NCI-H526 (cell line): ENCODE measurements around the gene MBIP.

Experiments
- DNase-seq, 2 experiments: peaks; one replicate each; lab custom pipeline; 2025; lab: John Stamatoyannopoulos, UW

MBIP gene

DNA sequence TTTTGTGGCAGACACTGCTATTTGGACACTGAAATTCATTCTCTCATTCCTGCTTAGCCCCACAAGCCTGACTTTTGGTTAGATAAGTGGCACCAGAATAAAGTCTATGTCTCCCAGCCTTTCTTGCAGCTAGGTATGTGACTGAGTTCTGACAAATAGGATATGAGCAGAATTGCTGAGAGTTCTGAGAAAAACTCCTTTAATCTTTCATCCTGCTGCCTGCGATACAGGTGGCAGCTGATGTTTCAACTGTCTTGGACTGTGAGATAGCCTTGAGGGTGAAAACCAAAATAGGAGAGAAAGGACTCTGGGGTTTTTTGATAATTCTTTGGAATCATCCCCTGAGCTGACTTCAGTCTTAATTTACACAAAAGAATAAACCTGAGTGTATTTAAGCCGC is 55.8 kb downstream of the MBIP start:
- DNase-seq: no peak

DNA sequence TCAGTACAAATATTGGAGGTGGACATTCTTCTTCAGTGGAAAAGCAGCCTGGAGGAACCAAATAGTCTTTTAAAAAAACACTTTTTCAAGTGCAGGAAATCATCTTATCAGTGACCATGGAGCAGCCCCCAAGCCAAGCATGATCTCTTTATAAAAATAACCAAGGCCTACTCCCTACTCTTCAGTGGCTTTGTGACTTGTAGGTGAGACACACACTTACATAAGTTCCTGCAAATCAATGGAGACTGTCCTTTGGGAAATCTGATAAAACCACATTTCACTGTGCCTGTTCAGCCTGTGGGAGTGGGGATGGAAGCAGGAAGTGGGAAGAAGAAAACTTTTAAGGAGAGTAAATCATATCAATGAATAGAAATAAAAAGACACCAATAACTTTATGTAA is 56.3 kb downstream of the MBIP start:
- DNase-seq: no peak

DNA sequence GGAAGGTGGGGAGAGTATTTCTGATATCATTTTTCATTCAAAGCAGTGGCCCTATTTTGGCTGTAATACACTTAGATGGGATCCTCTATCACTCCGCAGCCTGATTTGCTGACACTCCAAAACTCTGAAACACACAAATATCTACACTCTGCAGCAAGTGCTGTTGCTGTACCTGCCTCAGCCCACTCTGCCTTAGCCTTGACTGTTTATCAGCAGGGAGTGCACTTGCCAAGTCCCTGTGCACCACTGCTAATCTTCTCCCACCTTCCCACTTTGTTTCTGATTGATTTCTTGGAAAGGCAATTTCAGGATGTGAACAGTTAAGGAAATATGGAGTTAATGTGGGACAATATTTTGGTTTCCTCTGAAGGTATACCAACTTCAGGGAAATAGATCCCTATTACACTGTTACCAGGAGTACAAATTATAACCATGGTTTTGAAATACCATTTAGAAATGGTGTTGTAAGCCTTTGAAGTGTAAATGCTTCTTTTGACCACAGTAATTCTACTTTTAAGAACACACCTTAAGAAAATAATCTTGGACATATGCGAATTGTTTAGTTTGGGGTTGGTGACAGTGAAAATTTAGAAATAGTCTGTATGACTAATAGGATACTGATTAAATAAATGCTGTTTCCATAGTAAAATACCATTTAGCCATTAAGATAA is 59.3 kb downstream of the MBIP start:
- no peak for DNase-seq

DNA sequence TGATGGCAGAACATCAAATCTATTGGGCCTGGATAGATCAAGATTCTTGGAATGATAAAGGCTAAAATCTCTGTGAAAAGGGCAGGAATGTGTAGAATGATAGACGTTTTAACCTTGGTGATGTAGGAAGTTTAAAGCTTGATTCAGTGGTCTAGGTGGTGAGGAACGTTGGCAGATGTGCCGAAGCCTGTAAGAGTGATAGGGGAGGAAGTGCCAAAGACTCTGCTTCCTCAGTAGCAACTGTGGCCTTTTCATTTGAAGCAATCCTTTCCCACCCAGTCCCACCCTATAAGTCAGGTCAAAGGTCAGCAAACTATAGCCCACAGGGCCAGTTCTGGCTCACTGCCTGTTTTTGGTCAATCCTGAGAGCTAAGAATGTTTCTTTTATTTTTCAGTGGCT is 62.2 kb downstream of the MBIP start:
- no peak for DNase-seq

DNA sequence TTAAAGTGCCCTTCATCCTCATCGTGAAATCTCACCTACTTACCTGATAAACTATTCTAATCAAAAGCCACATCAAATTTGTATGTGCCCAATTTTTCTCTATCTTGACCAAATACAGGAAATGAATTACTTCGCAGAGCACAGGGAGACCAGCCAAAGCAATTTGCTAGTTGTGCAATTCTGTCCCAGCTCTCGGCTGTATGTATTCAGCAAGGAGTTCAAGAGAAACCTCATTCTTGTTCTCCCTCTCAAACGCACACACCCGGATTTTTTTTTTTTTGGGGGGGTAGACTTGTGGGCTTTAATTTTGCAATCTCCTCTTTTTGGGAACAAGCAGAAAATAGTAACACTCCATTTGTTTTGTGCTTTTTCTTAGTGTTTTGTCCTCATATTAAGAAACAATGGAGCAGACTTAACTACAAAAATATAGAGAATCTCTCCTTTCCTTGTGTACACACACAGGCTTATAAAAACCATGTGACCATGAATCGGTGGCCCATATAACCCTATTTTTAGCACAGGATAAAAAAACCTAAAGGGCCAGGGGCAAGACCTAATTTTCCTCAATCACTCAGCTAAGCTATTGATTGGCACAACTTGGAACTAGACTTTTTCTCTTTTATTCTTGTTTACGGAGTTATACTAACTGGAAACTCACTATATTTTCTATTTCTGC is 64.2 kb downstream of the MBIP start:
- no peak for DNase-seq

DNA sequence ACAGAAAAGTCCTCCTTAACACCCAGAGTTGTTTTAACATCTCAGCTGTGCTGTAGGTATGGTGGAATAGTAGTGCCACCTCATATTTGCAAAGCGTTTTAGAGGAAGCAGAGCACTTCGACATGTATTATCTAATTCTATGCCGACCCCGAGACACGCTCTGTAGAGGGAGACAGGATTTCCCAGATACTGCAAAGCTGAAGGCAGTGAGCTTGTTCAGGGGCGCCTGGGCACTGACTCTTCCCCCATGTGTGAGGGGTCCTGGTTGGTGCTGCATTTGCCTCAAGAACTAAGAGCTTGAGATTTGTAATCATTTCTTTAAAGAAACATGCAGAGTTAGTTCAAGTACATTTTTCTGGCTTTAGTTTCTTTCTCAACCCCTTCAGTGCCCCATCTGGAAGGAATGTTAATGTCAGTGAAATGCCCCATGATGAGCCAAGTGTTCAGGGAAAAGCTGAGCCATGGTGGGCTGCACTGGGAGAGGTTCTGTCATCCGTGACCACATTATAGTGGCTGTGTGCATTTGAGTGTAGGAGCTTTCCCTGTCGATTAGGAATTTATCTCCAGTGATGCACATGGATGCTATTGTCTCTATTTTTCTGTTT is 66.3 kb downstream of the MBIP start:
- DNase-seq: no peak
